Measurements from ENCODE around the gene BCL2.

BCL2 gene

DNA sequence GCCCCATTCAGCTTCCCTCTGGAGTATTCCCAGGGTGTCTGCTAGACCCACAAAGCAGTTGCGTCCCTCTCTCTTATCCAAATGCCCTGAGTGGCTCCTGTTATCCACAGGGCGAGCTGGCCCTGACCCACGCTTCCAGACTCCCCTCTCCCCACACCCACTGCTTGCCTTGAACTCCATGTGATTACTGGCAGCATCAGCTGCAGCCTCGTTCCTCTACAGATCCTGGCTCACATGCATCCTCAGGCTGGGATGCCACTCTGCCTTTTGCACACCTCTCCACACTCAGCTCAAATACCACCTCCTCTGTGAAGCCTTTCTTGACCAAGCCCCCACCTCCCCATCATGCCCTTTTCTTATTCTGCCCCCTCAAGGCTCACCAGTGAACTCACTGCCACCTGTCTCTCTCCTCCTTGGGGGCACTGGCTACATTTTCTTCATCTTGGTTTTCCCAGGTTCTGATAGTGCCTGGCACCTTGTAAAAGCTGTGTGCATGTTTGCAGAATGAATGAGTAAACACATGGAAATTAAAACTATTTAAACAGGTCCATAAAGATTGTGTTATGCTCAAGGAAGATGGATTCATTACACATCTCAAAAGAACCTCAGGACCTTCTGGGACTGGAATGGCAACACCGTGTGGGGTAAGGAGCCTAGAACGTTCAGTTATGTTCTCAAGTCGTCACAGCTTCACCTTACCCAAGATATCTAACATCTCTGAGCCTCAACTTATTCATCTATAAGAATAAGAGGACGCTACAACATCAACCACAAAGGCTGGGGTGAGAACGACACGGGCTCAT, 165.0 kb downstream of the BCL2 start:
- DNase-seq: no peak

DNA sequence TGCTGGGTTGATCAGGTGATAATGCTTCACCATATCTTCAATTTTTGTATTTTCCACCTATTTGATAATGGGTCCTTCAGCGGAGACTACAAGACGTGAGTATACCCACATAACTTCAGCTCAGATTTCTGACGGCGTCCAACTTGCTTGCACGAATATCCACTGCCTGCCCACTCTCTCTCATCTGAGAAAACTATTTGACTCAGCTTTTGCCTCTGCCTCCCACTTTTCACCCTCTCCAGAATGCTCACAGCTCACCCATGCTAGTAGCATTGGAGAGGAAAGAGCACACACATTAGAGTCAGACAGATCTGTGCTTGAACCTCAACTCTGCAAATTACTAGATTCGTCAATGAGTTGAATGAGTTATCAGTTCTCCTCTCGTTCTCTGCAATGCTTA, 166.8 kb downstream of the BCL2 start:
- DNase-seq: no peak

DNA sequence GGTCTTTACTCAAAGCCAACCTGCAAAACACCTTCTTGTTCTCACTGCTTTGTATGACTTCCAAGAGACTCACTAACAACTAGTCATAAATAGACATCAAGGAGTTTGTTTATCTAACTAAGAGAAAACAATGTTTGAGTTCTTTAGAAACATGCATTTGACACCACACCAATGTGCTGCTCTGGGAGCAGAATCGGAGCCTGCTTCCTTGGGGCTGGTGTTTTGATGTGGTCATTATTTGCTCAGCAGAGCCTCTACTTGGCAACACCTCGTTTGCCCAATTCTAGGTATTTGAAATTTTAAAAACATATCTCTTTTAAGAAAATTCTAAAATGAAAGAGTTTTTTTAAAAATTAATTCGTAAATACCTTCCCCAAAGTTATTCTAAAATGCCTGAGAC, 167.5 kb downstream of the BCL2 start:
- peak; percentile 38 for DNase-seq

DNA sequence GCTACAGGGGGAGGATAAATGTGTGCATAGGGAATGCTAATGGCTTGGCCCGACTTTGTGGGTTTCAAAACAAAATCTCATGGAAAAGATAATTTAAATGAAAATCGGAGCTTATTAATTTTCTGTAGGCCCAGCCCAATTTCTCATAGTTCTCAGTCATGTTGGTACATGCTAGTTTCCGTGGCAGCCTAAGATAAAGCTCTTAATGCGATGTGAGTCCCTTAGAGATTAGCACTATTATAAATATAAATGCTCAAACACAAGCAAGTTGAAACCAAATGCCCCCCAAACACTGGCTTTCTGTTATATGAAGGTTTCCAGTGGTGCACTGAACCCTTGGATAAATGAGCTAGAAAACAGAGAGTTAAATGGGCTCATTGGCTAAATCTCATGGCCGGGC, 168.0 kb downstream of the BCL2 start:
- no peak for DNase-seq

DNA sequence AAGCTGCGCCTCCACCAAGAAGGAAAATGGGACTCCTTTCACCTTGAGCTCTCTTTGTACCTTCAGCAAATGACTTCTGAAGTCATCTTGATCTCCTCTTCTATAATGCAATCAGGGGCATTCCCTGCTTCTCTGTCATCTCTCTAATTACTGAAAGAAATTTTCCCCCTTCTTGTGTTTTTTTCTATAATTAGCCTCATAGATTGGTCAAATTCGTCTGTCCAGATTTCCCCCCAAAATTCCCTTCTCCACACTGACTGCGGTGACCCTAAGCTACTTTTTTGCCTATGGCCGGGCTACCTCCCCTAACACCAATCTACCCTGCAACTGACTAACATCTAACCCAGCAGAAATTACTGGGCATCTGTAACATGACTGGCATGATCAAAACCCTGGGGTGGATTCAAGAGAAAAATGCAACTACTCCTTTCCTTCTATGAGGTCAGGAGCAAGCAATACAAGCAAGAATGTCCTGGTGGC, 168.6 kb downstream of the BCL2 start:
- no peak for DNase-seq

DNA sequence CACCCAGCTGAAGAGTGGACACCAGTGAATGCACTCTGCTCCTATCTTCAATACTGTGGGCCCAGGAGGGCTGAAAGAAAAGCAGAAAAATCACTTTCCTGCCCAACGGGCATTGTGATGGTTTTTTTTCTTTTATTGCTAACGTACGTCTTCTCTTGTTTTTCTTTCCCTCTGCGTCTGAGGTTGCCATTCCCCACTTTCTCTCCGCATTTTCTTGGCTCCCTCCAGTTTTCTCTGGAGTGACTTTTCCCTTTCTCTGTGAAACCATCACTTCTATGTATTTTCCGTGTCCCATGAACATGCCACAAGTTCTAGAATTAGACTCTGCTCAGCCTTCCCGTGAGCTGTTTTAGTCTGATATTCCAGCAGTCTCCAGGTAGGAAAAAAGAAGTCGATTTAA, 169.2 kb downstream of the BCL2 start:
- no peak for DNase-seq

DNA sequence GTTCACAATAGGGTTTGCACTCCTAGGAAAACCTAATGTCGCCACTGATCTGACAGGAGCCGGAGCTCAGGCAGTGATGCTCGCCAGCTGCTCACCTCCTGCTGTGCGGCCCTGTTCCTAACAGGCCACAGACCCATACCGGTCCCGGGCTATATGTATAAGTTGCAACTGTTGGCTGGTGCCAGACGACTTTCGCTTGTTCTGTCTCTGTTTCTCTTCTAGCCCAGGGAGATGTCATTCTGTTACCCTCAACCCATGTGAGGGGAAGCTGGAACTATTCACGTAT, 170.3 kb downstream of the BCL2 start:
- no peak for DNase-seq

DNA sequence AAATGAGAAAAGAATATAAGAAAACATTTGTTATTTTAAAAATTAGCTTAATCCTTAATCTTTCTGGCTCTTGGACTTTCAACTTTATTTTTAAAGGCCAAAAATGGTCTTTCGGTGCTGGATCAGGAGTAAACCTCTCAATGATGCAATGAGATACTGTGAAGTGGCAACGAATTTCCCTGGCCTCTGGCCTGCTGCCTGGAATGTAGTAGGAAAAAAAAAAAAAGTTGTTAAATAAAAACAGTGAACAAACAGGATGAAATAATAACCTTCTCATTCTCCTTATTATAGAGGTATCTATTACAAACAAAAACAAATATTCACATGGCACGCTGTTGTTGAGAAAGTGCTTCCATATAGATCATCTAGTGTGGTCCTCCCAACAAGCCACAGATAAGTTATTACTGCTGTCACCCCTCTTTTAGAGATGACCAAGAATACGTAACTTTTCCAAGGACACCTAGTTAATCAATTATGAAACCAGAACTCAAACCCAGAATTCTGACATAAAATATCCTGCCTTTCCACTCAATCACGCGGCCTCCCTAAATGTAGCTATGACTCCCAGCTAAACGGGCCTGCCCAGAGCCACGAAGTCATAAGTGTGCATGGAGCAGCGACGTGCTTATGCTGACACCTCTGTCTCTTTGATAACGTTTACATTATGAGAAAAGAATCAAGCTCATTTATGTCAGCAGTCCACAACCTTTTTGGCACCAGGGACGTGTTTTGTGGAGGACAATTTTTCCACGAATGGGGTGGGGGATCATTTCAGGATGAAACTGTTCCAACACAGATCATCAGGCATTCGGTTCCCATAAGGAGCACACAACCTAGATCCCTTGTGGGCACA, 170.9 kb downstream of the BCL2 start:
- DNase-seq: no peak

DNA sequence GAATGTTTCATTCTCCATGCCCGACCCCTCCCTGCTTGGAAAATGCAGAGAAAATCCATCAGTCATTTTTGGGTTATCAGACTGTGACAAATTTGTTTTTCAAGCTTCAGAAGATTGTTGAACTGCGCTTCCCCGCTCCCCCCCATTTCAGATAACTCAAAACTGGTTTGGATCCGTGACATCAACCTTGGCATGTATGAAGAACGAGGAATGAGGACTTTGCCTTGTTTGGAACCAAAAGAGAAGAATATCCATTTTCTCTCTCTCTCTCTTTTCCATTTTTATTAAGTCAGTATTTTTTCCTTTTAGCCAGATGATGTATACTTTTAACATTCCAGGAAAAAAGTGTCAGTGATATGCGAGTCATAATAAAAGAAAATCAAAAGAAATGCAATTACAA, 171.6 kb downstream of the BCL2 start:
- no peak for DNase-seq

DNA sequence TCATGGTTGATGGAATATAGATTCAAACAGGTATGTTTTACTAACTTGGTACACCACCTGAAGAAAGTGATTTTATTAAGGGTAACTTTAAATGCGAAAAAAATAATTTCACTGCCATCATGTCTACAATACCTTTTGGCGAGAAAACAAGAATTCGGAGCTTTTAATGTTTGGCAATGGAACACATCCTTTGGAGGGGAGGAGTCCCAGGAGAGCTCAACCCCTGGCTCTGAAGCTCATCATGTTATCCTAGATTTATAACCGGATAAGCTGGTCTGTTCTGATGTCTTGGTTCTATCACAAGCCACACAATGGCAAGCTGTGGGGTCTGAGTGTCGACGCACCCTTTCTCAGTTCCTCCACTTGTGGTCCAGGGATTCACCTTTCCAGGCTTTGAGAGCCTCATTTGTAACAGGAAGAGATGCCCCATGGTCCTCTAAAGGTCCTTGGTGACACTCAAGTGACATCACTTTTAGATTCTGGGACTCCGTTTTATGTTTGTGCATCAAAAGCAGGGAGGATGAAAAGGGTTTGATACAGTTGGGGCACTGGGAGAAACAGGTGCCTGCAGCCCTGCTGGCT, 172.7 kb downstream of the BCL2 start:
- no peak for DNase-seq

DNA sequence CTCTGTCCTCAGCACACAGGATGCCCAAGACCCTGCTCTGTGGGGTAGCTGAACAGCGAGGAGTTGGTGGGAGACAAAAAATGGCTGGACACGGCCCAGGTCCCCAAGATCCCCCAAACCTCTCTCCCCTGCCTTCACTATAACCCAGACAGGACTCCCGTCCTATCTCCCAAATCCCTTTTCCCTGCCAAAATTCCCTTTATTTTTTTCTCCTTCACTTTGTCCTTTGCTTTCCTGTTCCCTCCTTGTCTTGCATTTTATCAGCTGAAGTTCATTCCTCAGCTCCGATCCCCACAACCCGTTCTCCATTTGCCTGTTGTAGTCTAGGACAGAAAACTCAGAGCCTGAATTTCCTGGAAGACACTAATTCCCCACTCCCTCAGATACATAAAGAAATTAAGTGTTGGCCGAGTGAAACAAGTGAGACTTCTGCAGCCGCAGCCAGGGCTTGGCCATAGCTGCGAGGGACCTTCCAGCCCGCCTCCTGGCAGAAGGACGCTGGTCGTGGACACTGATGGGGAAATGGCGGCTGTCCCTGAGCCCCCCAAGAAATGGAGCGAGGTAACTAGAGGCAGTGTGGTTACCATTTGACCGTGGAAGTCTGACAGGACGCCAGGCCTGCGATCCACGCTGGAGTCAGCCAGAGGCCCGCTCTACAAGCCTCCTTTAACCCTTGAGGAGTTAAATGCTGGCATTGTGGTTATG, 173.6 kb downstream of the BCL2 start:
- no peak for DNase-seq

DNA sequence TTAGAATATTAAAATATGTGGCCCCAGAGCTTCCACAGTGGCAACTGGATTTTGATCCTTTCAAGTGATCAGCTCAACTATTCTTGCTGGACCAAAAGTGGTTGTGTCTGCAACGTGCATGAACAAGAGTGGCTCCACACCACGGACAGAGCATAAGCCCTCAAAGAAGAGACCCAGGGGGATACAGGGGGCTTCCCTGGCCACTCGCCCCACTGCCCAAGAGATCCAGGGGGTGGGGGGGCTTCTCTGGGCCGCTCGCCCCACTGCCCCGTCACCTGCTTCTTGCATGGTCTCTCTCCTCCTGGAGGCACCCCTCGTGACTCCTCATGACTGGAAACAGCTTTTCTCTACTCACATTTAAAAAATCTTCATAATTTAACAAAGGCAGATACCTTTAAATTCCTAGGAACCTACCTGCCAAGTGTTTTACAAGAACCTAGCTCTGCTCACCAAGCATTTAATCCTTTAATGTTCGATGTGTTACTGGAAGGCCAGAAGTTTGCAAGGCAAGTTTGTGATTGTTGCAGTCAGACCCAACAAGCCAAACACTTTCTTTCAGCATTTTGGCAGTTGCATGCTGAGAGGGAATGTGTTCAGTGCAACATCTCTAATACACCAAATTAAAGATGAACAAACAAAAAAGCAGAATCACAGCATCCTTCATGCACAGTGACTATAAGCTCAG, 174.3 kb downstream of the BCL2 start:
- no peak for DNase-seq

DNA sequence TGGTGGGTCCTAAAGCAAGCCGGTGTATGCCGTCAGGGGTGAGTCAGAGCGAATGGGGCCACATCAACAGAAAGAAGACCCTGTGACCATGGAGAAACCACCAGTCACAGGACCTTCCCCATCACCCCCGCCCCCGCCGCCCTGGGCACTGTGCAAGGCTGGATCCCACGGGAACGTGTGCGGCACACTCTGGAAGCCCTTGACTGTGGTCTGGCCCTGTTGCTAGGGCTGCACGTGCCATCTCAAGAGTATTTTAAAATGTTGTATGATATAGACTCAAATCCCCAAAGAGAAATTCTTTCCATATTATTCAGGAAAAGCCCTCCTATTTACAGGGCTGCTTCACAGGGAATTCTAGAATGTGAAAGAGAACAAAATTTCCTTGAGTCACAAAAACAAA, 174.8 kb downstream of the BCL2 start:
- no peak for DNase-seq

DNA sequence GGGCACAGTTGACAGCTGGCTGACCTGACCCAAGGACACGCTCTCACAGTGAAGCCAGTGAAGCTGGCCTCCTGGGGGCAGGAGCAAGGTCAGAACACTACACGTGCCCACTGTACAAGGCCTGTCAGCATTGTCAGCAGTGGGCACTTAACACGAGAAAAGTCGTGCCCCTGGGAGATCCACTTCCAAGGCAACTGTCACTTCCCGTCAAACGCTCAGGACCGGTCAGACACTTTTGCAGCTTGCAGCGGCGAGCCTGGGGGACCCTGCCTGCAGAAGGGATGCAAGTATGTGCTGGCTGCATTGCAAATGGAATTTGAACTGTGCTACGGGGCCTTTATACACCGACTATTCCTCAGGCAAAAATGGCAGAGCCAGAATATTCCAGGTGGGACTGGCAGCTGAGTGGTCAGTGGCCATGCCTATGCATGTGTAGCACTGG, 176.2 kb downstream of the BCL2 start:
- no peak for DNase-seq

DNA sequence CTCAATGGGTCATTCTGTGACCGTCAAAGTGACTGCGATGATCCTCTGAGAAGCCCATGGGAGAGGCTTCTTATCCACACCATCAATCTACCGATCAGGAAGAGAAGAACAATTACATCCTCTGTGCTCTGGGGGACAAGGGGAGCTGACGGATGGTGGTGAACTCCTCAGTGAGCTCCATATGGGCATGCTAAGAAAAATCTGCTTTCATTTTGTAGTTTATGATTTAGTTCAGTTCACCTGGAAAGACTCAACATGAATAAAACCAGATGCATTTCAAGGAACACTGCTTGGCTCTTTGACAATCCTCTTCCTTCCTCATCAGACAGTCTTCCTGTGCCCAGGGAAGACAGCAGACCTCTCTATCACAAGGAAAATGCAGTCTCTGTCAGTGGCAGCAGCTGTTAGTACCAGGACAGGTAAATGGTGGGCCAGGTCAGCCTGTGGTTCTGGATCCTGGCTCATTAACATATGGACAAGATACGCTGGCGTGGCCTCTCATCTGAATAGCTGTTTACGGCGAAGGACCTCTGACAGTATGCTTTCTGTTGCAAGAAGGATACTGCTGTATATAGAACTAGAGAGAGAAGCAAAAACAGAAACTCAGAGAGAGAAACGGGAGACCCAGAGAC, 176.9 kb downstream of the BCL2 start:
- no peak for DNase-seq

DNA sequence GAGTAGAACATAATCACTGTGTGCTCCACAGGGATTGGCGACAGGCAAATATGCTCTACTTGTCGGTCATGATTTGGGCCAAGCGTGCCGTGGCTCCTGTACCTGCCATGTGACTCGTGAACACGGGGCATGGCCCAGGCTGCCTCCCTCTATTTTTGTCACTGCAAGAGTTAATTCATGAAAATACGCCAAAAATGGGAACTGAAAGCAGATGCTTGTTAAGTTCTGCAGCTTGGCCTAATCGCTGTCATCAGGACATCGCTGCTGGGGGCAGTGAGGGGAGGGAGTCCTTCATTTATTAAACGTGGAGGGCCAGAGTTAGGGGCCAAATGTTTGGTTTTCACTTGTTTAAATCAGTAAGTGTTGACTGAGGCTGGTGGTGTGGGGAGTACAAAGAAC, 177.8 kb downstream of the BCL2 start:
- no peak for DNase-seq

DNA sequence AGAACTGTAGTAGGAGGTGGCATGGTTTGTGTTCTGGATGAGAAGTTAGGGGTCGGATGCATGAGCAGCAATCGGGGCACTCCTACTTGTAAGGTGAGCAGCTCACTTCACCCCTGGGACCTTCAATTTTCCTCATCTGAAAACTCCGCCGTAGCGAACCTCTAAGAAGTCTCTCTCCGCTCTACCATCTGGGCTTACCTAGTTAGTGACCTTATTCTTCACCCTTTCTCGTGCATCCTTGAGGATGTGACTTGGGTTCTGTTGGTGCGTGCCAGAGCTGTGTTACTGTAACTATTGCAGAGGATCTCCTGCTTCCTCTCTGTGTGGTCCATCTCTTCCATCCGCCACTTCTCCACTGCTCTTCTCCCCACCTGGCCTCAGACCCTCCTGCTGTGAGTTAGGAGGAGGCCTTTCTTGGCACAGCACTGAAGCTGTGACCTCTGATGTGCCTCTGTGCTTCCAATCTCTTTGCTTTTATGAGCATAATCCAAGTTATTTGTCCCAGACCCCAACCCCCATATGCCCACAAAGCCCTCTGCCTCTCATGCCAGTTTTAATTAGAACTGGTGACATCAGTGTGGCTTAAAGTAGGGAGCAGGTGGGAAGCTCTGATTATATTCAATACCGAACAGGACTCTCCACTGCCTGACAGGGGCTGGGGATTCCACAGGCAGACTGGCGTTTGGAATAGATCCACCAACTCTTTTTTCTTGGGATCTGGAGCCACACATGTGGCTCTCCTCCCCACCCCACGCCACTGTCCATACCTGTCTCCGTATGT, 178.4 kb downstream of the BCL2 start:
- no peak for DNase-seq

DNA sequence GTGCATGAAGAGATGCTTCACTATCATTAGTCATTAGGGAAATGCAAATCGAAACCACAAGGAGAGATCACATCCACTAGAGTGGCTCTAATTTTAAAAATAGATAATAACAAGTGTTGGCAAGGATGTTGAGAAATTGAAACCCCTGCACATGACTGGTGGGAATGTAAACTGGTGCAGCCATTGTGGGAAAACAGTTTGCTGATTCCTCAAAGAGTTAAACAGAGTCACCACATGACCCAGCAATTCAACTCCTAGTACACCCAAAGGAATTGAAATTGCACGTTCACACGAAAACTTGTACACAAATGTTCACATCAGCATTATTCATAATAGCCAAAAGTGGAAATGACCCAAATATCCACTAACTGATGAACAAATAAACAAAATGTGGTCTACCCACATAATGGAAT, 179.5 kb downstream of the BCL2 start:
- no peak for DNase-seq

DNA sequence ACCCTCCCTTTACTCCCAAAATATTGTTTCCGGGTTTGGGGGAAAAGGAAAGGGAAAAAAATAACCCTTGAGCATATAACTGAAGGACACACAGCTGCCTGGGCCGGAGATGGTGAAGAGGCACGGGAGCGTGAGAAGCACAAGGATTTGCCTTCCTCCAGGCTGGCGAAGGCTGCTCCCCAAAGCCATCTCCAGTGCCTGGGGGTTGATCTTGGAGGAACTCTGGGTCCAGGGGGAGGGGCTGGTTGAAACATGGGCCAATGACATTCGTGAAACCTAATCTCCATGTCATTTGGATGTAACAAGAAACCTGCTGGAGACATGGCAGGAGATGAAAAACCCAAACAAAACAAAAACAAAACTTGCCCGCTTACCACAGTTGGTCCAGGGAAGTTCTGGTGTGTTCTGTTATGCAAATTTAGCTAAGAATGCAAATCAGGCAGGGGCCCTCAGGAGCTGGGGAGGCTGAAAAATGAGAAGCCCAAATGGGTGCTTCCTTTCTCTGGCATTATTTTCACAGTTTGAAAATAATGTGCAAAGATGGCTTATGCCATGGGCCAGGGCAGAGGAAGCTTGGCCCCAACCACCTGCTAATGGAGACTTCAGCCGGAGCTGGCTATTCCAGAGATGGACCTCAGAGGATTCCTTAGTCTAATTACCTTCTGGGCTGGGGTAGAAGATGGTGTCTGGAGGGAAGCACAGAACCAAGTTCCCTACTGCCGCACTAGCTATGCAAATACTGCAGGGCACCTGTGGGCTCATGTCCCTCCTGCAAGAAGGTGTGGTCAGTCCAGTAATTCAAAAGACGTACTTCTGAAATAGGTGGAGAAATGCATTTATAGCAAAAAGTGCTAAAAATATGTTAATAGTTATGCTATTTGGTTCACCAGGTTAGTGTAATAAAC, 180.9 kb downstream of the BCL2 start:
- no peak for DNase-seq

DNA sequence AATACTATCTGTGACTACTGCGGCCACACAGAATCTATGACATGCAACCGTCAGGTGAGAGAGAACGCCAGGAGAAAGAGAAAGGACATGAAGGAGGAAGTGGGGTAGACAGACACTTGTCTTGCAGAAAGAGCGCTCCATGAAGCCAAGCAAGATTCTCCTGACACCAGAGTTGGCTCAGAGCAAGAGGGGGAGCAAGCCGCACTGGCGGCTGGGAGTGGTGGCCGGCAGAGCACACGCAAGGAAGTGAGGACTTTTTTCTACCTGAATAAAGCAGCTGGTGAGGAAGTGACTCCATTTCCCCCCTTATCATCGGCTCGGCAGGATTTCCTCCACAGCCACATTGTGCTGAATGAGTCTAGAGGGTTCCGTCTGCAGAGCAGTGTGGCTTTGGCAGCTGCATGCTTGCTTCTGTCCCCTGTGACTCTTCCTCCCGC, 181.6 kb downstream of the BCL2 start:
- DNase-seq: peak; percentile 56

All from activated gamma-delta T cell treated with Interleukin-2 at 50 U/mL for 16 hours (primary cell).